ENCODE measurements around the gene EIF3F.

EIF3F gene

DNA sequence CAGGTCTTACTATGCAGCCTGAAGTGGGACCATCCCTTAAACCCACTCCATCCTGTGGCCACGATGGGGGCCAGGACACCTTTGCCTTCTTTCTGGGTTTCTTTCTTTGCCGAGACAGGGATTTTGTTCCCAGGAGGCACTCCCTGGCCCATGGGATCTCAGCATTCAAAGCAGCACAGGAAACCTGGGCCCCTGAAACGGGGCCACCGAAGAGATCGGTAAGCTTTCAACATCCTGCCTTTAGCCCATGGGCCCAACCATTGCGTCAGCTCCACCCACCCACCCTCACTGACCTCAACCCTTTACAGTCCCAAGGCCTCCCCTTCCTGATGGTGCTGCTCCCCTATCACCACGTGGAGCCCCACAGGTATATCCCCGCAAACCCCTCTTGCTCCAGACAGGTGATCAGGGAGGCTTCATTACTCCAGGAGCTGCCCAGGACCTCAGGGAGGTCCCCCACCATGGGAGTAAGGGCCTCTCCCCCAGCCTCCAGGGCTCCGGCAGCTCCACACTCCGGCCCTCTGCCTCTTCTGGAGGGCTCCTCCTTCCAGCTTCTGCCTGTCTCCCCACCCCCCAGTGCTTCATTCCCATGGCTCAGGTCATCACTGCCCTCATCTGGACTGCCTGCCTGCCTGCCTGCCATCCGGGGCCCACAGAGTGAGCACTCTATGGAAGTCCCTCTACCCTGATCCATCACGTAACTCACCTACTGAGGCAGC, 51.8 kb downstream of the EIF3F start:
- Histone ChIP-seq H3K9me3 (ENCODE audit: control insufficient read depth, insufficient read depth, low read length) (no peaks in the 10 kb centered on the region), H3K27me3 (ENCODE audit: control insufficient read depth, insufficient read depth, low read length) (no peaks in the 10 kb centered on the region), H3K4me3 (ENCODE audit: low read length) (no peak overlapping the region), H3K4me1 (ENCODE audit: control insufficient read depth, insufficient read depth, low read length) (no peaks in the 10 kb centered on the region), H3K36me3 (ENCODE audit: control insufficient read depth, insufficient read depth, low read length) (no peaks in the 10 kb centered on the region), H3K27ac (ENCODE audit: low read length) (no peak overlapping the region)
- WGBS (ENCODE audit: insufficient coverage, insufficient read length) = no CpG with 5 or more reads among the region's 12 CpGs
- DNase-seq (ENCODE audit: low read depth, low spot score) = no peak

DNA sequence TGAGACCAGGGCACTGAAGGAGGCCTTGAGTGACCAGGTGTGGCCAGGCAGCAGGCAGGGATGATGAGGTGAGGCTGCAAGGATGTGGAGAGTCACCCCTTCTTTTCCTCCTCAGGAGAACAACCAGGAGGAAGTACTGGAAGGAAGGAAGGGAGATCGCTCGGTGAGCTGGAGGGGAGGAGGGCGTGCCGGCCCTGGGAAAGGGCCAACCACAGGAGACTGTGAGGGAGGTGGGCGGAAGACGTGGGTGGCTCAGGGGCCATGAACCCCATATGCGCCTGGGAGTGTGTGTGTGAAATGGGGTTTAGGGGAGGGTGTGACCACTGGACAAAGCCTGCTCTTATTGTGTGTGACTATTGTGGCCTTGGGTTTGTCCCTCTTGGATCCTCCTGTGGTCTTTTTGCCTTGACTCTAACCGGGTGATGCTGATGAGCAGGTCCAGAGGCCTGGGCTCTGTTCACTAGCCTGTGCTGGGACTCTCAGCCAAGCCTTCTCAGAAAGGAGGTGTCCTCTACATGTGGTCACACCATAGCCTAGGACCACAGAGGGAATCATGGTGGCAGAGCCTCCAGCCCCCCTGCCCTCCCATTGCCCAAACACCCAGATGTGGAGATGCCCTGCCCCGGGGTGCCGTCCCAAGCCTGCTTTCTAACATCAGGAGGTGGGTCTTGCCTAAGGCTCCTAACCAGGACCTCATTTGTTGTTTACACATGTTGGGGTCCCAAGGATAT, 52.6 kb downstream of the EIF3F start:
- no peak for DNase-seq (ENCODE audit: low read depth, low spot score)
- Histone ChIP-seq H3K36me3 (ENCODE audit: control insufficient read depth, insufficient read depth, low read length) (no peaks in the 10 kb centered on the region), H3K27me3 (ENCODE audit: control insufficient read depth, insufficient read depth, low read length) (no peaks in the 10 kb centered on the region), H3K27ac (ENCODE audit: low read length) (no peak overlapping the region), H3K4me1 (ENCODE audit: control insufficient read depth, insufficient read depth, low read length) (no peaks in the 10 kb centered on the region), H3K9me3 (ENCODE audit: control insufficient read depth, insufficient read depth, low read length) (no peaks in the 10 kb centered on the region), H3K4me3 (ENCODE audit: low read length) (no peak overlapping the region)
- WGBS (ENCODE audit: insufficient coverage, insufficient read length) = no CpG with 5 or more reads among the region's 10 CpGs

DNA sequence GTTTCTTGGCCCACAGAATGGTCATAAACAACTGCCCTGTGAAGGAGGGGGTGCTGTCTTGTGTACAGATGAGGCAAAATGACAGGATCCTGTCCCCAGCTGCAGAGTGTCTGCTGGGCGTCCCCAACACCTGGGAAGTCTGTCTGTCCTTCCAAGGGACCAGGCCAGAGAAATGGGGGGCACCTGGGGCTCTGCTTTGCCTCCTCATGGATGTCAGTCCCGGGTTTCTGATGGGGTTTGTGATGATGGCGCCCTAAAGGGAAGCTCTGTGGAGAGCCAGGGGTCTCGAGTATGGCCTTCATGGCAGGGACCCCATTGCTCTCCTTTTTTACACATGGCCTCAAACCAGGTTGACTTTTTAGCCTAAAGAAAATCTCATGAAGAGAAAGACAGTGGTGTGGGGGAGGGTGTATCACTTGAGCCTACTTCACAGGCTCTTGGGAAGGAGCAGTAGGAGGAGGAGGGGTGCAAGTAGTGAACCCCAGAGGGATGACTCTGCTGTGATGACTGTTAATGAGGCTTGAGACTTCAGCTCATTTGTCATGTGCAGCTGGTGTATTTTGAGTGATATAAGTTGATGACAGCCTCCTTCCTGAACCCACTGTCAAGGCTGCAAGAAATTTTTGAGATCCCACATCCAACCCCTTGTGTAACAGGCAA, 53.3 kb downstream of the EIF3F start:
- H3K27me3 ChIP-seq (ENCODE audit: control insufficient read depth, insufficient read depth, low read length) = no peaks in the 10 kb centered on the region
- H3K4me3 ChIP-seq (ENCODE audit: low read length) = no peak overlapping the region
- no peak overlapping the region for H3K27ac ChIP-seq (ENCODE audit: low read length)
- WGBS (ENCODE audit: insufficient coverage, insufficient read length) = no CpG with 5 or more reads among the region's 4 CpGs
- no peaks in the 10 kb centered on the region for H3K36me3 ChIP-seq (ENCODE audit: control insufficient read depth, insufficient read depth, low read length)
- H3K9me3 ChIP-seq (ENCODE audit: control insufficient read depth, insufficient read depth, low read length) = no peaks in the 10 kb centered on the region
- H3K4me1 ChIP-seq (ENCODE audit: control insufficient read depth, insufficient read depth, low read length) = no peaks in the 10 kb centered on the region
- DNase-seq (ENCODE audit: low read depth, low spot score) = no peak

DNA sequence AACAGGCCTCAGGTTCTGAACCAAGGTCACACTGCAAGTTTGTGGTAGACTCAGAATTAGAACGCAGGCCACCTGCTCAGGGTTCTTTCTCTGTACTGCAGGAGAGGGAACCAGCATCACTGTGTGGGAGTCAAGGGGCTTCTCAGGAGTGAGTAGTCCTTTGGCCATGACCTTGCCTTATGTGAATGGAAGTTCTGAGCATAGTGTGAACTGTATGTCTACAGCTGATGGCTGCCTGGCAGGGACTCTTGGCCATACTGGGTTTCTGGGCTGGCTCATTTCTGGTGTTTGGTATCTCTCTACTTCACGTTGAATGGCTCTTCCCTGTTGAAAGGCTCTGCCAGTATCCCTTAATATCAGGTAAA, 53.8 kb downstream of the EIF3F start:
- H3K27me3 ChIP-seq (ENCODE audit: control insufficient read depth, insufficient read depth, low read length) = no peaks in the 10 kb centered on the region
- no peak overlapping the region for H3K4me3 ChIP-seq (ENCODE audit: low read length)
- no peaks in the 10 kb centered on the region for H3K36me3 ChIP-seq (ENCODE audit: control insufficient read depth, insufficient read depth, low read length)
- no peaks in the 10 kb centered on the region for H3K9me3 ChIP-seq (ENCODE audit: control insufficient read depth, insufficient read depth, low read length)
- no peaks in the 10 kb centered on the region for H3K4me1 ChIP-seq (ENCODE audit: control insufficient read depth, insufficient read depth, low read length)
- H3K27ac ChIP-seq (ENCODE audit: low read length) = no peak overlapping the region
- no peak for DNase-seq (ENCODE audit: low read depth, low spot score)
- WGBS (ENCODE audit: insufficient coverage, insufficient read length) = no CpG with 5 or more reads among the region's 2 CpGs

DNA sequence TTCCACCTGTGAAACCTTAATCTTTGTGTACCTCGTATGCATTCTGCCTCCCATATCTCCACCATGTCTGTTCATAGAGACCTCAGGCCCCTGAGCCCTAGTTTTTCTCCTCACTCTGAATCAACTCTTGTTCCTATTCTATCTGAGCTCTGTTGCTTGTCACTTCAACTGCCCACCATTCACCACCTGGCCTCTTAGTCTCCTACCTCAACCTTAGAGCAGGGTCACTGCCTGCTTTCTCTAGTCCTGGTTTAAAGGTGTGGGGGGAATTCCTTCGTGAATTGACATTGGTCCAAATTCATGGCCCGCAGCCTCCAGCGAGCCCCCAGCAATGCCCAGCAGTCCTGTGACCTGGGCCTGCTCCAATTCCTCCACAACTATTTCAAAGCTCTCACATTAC, 54.4 kb downstream of the EIF3F start:
- Histone ChIP-seq H3K4me3 (ENCODE audit: low read length) (no peak overlapping the region), H3K9me3 (ENCODE audit: control insufficient read depth, insufficient read depth, low read length) (no peaks in the 10 kb centered on the region), H3K27ac (ENCODE audit: low read length) (no peak overlapping the region), H3K27me3 (ENCODE audit: control insufficient read depth, insufficient read depth, low read length) (no peaks in the 10 kb centered on the region), H3K36me3 (ENCODE audit: control insufficient read depth, insufficient read depth, low read length) (no peaks in the 10 kb centered on the region), H3K4me1 (ENCODE audit: control insufficient read depth, insufficient read depth, low read length) (no peaks in the 10 kb centered on the region)
- WGBS (ENCODE audit: insufficient coverage, insufficient read length) = no CpG with 5 or more reads among the region's 4 CpGs
- DNase-seq (ENCODE audit: low read depth, low spot score) = no peak

DNA sequence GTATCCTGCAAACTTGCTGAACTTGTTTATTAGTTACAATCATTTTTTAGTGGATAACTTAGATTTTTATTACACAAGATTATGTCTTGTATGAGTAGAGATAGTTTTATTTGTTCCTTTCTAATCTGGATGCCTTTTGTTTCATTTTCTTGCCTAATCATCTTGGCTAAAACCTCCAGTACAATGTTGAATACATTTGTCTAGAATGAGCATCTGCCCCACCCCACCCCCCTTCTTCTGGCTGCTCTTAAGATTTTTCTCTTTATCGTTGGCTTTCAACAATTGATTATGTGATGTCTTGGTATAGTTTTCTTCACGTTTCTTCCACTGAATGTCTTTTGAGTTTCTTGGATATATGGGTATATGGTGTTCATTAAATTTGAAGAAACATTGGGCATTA, 56.6 kb downstream of the EIF3F start:
- H3K36me3 ChIP-seq (ENCODE audit: control insufficient read depth, insufficient read depth, low read length) = no peaks in the 10 kb centered on the region
- no peaks in the 10 kb centered on the region for H3K4me1 ChIP-seq (ENCODE audit: control insufficient read depth, insufficient read depth, low read length)
- no CpG with 5 or more reads among the region's 2 CpGs for WGBS (ENCODE audit: insufficient coverage, insufficient read length)
- no peaks in the 10 kb centered on the region for H3K27me3 ChIP-seq (ENCODE audit: control insufficient read depth, insufficient read depth, low read length)
- no peak overlapping the region for H3K27ac ChIP-seq (ENCODE audit: low read length)
- no peak for DNase-seq (ENCODE audit: low read depth, low spot score)
- H3K9me3 ChIP-seq (ENCODE audit: control insufficient read depth, insufficient read depth, low read length) = no peaks in the 10 kb centered on the region
- no peak overlapping the region for H3K4me3 ChIP-seq (ENCODE audit: low read length)

DNA sequence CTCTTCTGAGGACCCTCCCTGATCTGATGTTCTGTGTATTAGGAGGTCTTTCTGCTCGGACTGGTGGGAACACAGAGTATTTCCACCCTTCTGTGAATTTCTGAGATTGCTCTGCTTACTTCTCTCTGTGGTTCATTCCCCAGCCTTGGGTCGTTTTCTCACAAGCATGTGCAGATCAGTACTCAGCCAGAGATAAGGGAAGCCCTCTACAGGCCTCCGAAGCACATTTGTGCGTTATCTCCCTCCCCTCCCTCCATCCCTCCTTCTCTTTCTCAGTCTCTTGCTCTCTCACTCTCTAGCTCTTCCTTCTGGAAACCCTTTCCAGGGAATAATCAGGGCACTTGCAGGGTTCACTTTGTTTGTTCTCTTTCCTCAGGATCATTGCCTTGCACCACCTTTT, 58.7 kb downstream of the EIF3F start:
- H3K27me3 ChIP-seq (ENCODE audit: control insufficient read depth, insufficient read depth, low read length) = no peaks in the 10 kb centered on the region
- H3K27ac ChIP-seq (ENCODE audit: low read length) = no peak overlapping the region
- H3K9me3 ChIP-seq (ENCODE audit: control insufficient read depth, insufficient read depth, low read length) = no peaks in the 10 kb centered on the region
- H3K4me1 ChIP-seq (ENCODE audit: control insufficient read depth, insufficient read depth, low read length) = no peaks in the 10 kb centered on the region
- no CpG with 5 or more reads among the region's 4 CpGs for WGBS (ENCODE audit: insufficient coverage, insufficient read length)
- H3K4me3 ChIP-seq (ENCODE audit: low read length) = no peak overlapping the region
- DNase-seq (ENCODE audit: low read depth, low spot score) = no peak
- H3K36me3 ChIP-seq (ENCODE audit: control insufficient read depth, insufficient read depth, low read length) = no peaks in the 10 kb centered on the region

DNA sequence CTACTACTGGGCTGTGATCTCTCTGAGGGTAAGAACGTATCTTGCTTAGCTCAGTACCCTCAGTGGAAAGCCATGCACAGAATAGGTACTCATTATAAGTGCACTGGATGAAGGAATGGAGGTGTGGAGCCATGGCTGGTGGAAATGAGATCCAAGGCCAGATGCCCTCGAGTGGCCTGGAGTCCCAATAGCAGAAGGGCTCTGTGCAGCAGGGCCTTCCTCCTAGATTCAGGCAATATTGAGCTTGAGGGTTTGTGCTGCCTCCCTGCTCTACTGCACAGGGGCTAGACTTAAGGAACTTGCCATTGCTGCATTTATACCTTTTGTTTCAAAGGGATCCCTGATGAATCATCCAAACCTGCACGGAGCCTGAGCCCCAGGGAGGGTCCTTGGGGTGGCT, 60.2 kb downstream of the EIF3F start:
- H3K27me3 ChIP-seq (ENCODE audit: control insufficient read depth, insufficient read depth, low read length) = no peaks in the 10 kb centered on the region
- H3K9me3 ChIP-seq (ENCODE audit: control insufficient read depth, insufficient read depth, low read length) = no peaks in the 10 kb centered on the region
- no peak overlapping the region for H3K4me3 ChIP-seq (ENCODE audit: low read length)
- no CpG with 5 or more reads among the region's 3 CpGs for WGBS (ENCODE audit: insufficient coverage, insufficient read length)
- no peak for DNase-seq (ENCODE audit: low read depth, low spot score)
- no peaks in the 10 kb centered on the region for H3K4me1 ChIP-seq (ENCODE audit: control insufficient read depth, insufficient read depth, low read length)
- H3K36me3 ChIP-seq (ENCODE audit: control insufficient read depth, insufficient read depth, low read length) = no peaks in the 10 kb centered on the region
- no peak overlapping the region for H3K27ac ChIP-seq (ENCODE audit: low read length)

DNA sequence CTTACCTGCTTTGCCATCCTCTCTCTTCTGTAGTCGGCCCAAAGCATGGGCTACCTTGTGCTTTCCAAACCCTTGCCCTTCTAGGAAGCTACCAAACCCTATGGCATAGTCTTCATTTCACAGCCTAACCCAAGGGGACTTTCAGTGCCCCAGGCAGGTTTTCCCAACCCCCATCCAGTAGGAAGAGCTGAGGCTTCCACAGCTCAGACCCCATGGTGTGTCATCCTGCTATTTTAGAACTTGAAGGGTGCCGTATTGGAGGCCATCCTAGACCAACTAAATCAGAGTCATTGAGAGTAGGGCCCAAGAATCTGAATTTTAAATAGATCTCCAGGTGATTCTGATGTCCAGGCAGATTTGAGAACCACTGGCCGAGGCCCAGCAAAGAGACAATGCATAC, 61.9 kb downstream of the EIF3F start:
- Histone ChIP-seq H3K4me1 (ENCODE audit: control insufficient read depth, insufficient read depth, low read length) (no peaks in the 10 kb centered on the region), H3K27me3 (ENCODE audit: control insufficient read depth, insufficient read depth, low read length) (no peaks in the 10 kb centered on the region), H3K27ac (ENCODE audit: low read length) (no peak overlapping the region), H3K36me3 (ENCODE audit: control insufficient read depth, insufficient read depth, low read length) (no peaks in the 10 kb centered on the region), H3K4me3 (ENCODE audit: low read length) (no peak overlapping the region), H3K9me3 (ENCODE audit: control insufficient read depth, insufficient read depth, low read length) (no peaks in the 10 kb centered on the region)
- DNase-seq (ENCODE audit: low read depth, low spot score) = no peak
- no CpG with 5 or more reads among the region's 3 CpGs for WGBS (ENCODE audit: insufficient coverage, insufficient read length)

Measured in iPS DF 6.9 (cell line).